K562 (cell line): ENCODE data around the gene SCLY. TPM values are rescaled to one million over a fixed set of nuclear protein-coding genes. Genes with fewer than 3 reads are reported as not detected.

Source experiments
- ATAC-seq: fragments of 200-7000 bp; cut with Tn5 transposase; 3 replicates; pipeline ENCODE4 v1.9.1; 2020; ENCODE audit warnings: moderate library complexity
- BruUV-seq: library from RNA; stranded (reverse); fragments of 400-500 nt; replicated peaks from 2 replicates; lab custom pipeline; 2021; lab: Mats Ljungman, UMichigan
- CTCF ChIA-PET: fragments of 300-600 bp; formaldehyde crosslinking; extraction: SDS; loops from one replicate; lab custom pipeline; 2021; ENCODE audit warnings: low intra/inter-chr PET ratio; lab: Yijun Ruan, JAX
- POLR2A ChIA-PET: fragments of 300-600, 350-650 bp; sonication (Branson Sonifier 250); formaldehyde crosslinking; extraction: SDS; loops from one replicate; lab custom pipeline; 2021; ENCODE audit warnings: antibody characterized with exemption, inconsistent platforms; lab: Yijun Ruan, JAX
- DNase-seq, 4 experiments: peaks; one replicate each; pipeline versions ENCODE4 v3.0.0 to v3.0.0-alpha.2; 2011 to 2018; ENCODE audit warnings: low spot score in 3 of 4, mixed read lengths in 3 of 4; ENCODE audit errors: extremely low read depth in 1 of 4
- FAIRE-seq: peaks from 2 replicates; lab custom pipeline; 2011; peaks lifted over from hg19 to GRCh38; lab: Jason Lieb, UNC
- H2AFZ ChIP-seq: 2 replicates; pipeline ENCODE4 v1.6.0; 2011; ENCODE audit warnings: low read depth, low read length, control low read depth, inconsistent platforms
- H3K27ac ChIP-seq: fragments of 200-600 bp; 3 replicates; pipeline ENCODE4 v1.8.0; 2011; ENCODE audit warnings: low read depth, mild to moderate bottlenecking, control low read depth, inconsistent platforms, low read length, moderate library complexity, mixed read lengths; ENCODE audit errors: extremely low read depth
- H3K27me3 ChIP-seq, 2 experiments: fragments of 300-600 bp in 1 of 2; 2 replicates in 1 of 2; 3 replicates in 1 of 2; pipeline versions ENCODE4 v1.6.0 to v1.8.0; 2011; ENCODE audit warnings: inconsistent platforms in 2 of 2, low read length in 2 of 2, mild to moderate bottlenecking in 1 of 2, mixed read lengths in 1 of 2, moderate library complexity in 1 of 2; ENCODE audit not compliant: control insufficient read depth in 2 of 2, insufficient read depth in 2 of 2
- H3K36me3 ChIP-seq: fragments of 300-600 bp; 3 replicates; pipeline ENCODE4 v1.8.0; 2011; ENCODE audit warnings: mild to moderate bottlenecking, low read length, inconsistent platforms; ENCODE audit not compliant: control insufficient read depth, insufficient read depth
- H3K4me1 ChIP-seq, 2 experiments: fragments of 200-600 bp in 1 of 2; replicated peaks in 1 of 2; 2 replicates in 1 of 2; 3 replicates in 1 of 2; pipeline versions ENCODE4 v1.5.1 to v1.8.0; 2011; ENCODE audit warnings: inconsistent platforms in 2 of 2, low read length in 2 of 2, mild to moderate bottlenecking in 1 of 2, mixed read lengths in 1 of 2, moderate library complexity in 1 of 2; ENCODE audit not compliant: control insufficient read depth in 2 of 2, insufficient read depth in 2 of 2
- H3K4me2 ChIP-seq: 2 replicates; pipeline ENCODE4 v1.6.1; 2011; ENCODE audit warnings: low read length, control low read depth, inconsistent platforms, mixed read lengths; ENCODE audit not compliant: insufficient read depth
- H3K4me3 ChIP-seq: fragments of 200-600 bp; sonication (generic), shearing (Covaris generic); 2 replicates; pipeline ENCODE4 v1.5.1; 2016; ENCODE audit warnings: control low read depth, inconsistent platforms
- H3K79me2 ChIP-seq: fragments of 200-600 bp; 3 replicates; pipeline ENCODE4 v1.8.0; 2011; ENCODE audit warnings: low read length, inconsistent platforms; ENCODE audit not compliant: control insufficient read depth, insufficient read depth
- H3K9ac ChIP-seq, 2 experiments: 2 replicates each; pipeline versions ENCODE4 v1.6.0 to v1.6.1; 2011; ENCODE audit warnings: low read depth in 2 of 2, low read length in 2 of 2, control low read depth in 1 of 2, inconsistent platforms in 1 of 2, mild to moderate bottlenecking in 1 of 2, mixed read lengths in 1 of 2; ENCODE audit not compliant: insufficient read depth in 1 of 2
- H3K9me1 ChIP-seq: one replicate; pipeline ENCODE4 v1.6.0; 2011; ENCODE audit warnings: inconsistent platforms, mild to moderate bottlenecking, low read length, moderate library complexity; ENCODE audit not compliant: control insufficient read depth, insufficient read depth
- H3K9me3 ChIP-seq: replicated peaks from 2 replicates; pipeline ENCODE4 v1.5.1; 2011; ENCODE audit warnings: low read depth, low read length, inconsistent platforms; ENCODE audit not compliant: control insufficient read depth, insufficient read depth
- H4K20me1 ChIP-seq: replicated peaks from 2 replicates; pipeline ENCODE4 v1.6.1; 2011; ENCODE audit warnings: low read length, inconsistent platforms, mixed read lengths; ENCODE audit not compliant: control insufficient read depth, insufficient read depth
- DPF2 ChIP-seq: fragments of 450-650 bp; IDR thresholded peaks from 2 replicates; pipeline ENCODE4 v1.6.1; 2016
- HSF4 ChIP-seq: fragments of 250-450 bp; sonication (Bioruptor Pico); IDR thresholded peaks from 2 replicates; pipeline ENCODE4 v2.1.2; 2022; ENCODE audit warnings: mild to moderate bottlenecking, moderate library complexity, borderline replicate concordance
- MCM2 ChIP-seq: fragments of 450-650 bp; IDR thresholded peaks from 2 replicates; pipeline ENCODE4 v1.6.1; 2017; ENCODE audit warnings: low read depth, mild to moderate bottlenecking
- NELFE ChIP-seq: IDR thresholded peaks from 2 replicates; pipeline ENCODE4 v1.6.1; 2011; ENCODE audit warnings: mild to moderate bottlenecking; ENCODE audit not compliant: insufficient read depth, insufficient read length
- SOX6 ChIP-seq: fragments of 450-650 bp; IDR thresholded peaks from 2 replicates; pipeline ENCODE4 v1.6.1; 2014; ENCODE audit warnings: mild to moderate bottlenecking
- TRIM24 ChIP-seq, 2 experiments: fragments of 450-650 bp; IDR thresholded peaks; 2 replicates each; pipeline ENCODE4 v1.6.1; 2016
- ZNF133 ChIP-seq: fragments of 250-450 bp; sonication (Bioruptor Pico); IDR thresholded peaks from 2 replicates; pipeline ENCODE4 v1.4.0; 2020; ENCODE audit warnings: mild to moderate bottlenecking
- ZNF384 ChIP-seq: IDR thresholded peaks from 2 replicates; pipeline ENCODE4 v1.6.1; 2012; ENCODE audit warnings: low read depth, low read length, improper control_type of control experiment
- WGBS: fragments of 100-300 bp; shearing (Covaris generic); methylation state at CpG from one replicate; pipeline ENCODE4 v1.1.6; 2016; ENCODE audit warnings: low coverage, mixed read lengths; ENCODE audit not compliant: insufficient coverage; ENCODE audit errors: missing lambda C conversion rate; 5-methylcytosine and 5-hydroxymethylcytosine counted together
- in situ Hi-C: fragments of 300-500 bp; cut with MboI; formaldehyde crosslinking; loops from 4 replicates; pipeline ENCODE4 v1.15.0; 2018; ENCODE audit warnings: inconsistent platforms, mixed read lengths
- intact Hi-C: fragments of 100-400 bp; cut with micrococcal nuclease; formaldehyde crosslinking; loops from 2 replicates; pipeline ENCODE4 v1.14.2; 2022
- polyA plus RNA-seq, 8 experiments: library from polyadenylated mRNA; depleted of rRNA in 4 of 8; stranded (reverse) in 5 of 8; unstranded in 3 of 8; fragments of >200 nt; fragmentation: Nextera tagmentation in 2 of 8; fragmentation: Illumina TruSeq in 1 of 8; extraction: Ambion mirVana in 2 of 8; extraction: Trizol in 1 of 8; gene quantifications; 2 replicates each; pipeline versions ENCODE4 v1.2.1 to v1.2.3, GENCODE V29; 2011 to 2014; ENCODE audit warnings: inconsistent platforms in 1 of 8, missing spikeins in 1 of 8
- total RNA-seq, 7 experiments: library from RNA; depleted of rRNA in 6 of 7; stranded (reverse); fragments of >200 nt in 6 of 7; fragmentation: Illumina TruSeq in 2 of 7; extraction: Trizol in 2 of 7; gene quantifications; 2 replicates each; pipeline versions ENCODE4 v1.2.1 to v1.2.3, GENCODE V29; 2011 to 2021; ENCODE audit warnings: low replicate concordance in 1 of 7
- TF ChIP-seq, protein P1 (sequence below), 2 experiments: fragments of 450-650 bp; IDR thresholded peaks; 2 replicates each; pipeline ENCODE4 v1.6.1; 2016
- TF ChIP-seq, protein P2 (sequence below): fragments of 250-450 bp; sonication (Bioruptor Pico); IDR thresholded peaks from 2 replicates; pipeline ENCODE4 v1.8.0; 2022; ENCODE audit warnings: moderate library complexity, mild to moderate bottlenecking, inconsistent platforms
- TF ChIP-seq, protein P3 (sequence below): fragments of 250-450 bp; sonication (Bioruptor Pico); IDR thresholded peaks from 2 replicates; pipeline ENCODE4 v1.4.0; 2020; ENCODE audit warnings: mild to moderate bottlenecking, moderate library complexity

The SCLY gene
- total and polyA plus RNA-seq, 9 of the 15 experiments (the other 6 are each of a cell fraction or from before 2014, with no cell fraction given): 2.6 to 32.2 (median 21.1) TPM

DNA sequence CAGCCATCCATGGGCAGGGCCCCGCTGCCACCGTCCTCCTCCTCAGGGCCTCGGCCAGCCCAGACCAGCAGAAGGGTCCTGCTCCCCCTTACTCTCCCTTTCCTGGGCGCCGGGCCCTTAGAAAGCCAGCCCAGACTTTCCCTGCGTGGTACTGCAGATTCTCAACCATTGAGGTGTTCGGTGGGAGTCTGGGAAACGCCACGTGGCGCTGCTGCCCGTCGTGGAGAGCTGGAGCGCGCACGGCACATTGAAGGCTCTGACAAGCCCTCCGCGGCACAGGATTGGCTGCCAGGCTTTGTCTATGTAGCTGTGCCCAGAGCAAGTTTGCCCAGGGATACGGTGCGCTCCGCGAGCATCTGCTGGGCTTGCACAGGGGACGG is 67.2 kb downstream of the SCLY start:
- H3K9me1 ChIP-seq: no peaks in the 10 kb centered on the region
- DNase-seq: no peak
- H3K36me3 ChIP-seq: no peaks in the 10 kb centered on the region
- H3K4me3 ChIP-seq: no peak overlapping the region
- H3K9me3 ChIP-seq: 0 out of 2 replicates have a peak, but pooled peaks cover 2% of the 10 kb centered on the region
- no peak overlapping the region for H3K27ac ChIP-seq
- FAIRE-seq: no peak
- peaks cover 5 to 50% of the 10 kb centered on the region in 2 experiments; a peak in 4 of 5 replicates for H3K27me3 ChIP-seq
- intact Hi-C loops: no loop called here
- no peaks in the 10 kb centered on the region for H3K79me2 ChIP-seq
- no peak overlapping the region for H2AFZ ChIP-seq
- no peak for ATAC-seq
- TF ChIP-seq ZNF133 (CRISPR knock-in tag): no peak
- TF ChIP-seq TRIM24 (IDR thresholded peaks at IDR 0.05): no peak
- TF ChIP-seq ZNF384: no peak
- TF ChIP-seq SOX6: no peak
- TF ChIP-seq, protein P1, sequence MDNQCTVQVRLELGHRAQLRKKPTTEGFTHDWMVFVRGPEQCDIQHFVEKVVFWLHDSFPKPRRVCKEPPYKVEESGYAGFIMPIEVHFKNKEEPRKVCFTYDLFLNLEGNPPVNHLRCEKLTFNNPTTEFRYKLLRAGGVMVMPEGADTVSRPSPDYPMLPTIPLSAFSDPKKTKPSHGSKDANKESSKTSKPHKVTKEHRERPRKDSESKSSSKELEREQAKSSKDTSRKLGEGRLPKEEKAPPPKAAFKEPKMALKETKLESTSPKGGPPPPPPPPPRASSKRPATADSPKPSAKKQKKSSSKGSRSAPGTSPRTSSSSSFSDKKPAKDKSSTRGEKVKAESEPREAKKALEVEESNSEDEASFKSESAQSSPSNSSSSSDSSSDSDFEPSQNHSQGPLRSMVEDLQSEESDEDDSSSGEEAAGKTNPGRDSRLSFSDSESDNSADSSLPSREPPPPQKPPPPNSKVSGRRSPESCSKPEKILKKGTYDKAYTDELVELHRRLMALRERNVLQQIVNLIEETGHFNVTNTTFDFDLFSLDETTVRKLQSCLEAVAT (IDR thresholded peaks at IDR 0.05): no peak
- no peak for TF ChIP-seq DPF2
- TF ChIP-seq HSF4 (CRISPR knock-in tag): no peak
- TF ChIP-seq, protein P2, sequence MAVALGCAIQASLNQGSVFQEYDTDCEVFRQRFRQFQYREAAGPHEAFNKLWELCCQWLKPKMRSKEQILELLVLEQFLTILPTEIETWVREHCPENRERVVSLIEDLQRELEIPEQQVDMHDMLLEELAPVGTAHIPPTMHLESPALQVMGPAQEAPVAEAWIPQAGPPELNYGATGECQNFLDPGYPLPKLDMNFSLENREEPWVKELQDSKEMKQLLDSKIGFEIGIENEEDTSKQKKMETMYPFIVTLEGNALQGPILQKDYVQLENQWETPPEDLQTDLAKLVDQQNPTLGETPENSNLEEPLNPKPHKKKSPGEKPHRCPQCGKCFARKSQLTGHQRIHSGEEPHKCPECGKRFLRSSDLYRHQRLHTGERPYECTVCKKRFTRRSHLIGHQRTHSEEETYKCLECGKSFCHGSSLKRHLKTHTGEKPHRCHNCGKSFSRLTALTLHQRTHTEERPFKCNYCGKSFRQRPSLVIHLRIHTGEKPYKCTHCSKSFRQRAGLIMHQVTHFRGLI: no peak
- no peak for TF ChIP-seq NELFE
- TF ChIP-seq MCM2: no peak
- TF ChIP-seq, protein P3, sequence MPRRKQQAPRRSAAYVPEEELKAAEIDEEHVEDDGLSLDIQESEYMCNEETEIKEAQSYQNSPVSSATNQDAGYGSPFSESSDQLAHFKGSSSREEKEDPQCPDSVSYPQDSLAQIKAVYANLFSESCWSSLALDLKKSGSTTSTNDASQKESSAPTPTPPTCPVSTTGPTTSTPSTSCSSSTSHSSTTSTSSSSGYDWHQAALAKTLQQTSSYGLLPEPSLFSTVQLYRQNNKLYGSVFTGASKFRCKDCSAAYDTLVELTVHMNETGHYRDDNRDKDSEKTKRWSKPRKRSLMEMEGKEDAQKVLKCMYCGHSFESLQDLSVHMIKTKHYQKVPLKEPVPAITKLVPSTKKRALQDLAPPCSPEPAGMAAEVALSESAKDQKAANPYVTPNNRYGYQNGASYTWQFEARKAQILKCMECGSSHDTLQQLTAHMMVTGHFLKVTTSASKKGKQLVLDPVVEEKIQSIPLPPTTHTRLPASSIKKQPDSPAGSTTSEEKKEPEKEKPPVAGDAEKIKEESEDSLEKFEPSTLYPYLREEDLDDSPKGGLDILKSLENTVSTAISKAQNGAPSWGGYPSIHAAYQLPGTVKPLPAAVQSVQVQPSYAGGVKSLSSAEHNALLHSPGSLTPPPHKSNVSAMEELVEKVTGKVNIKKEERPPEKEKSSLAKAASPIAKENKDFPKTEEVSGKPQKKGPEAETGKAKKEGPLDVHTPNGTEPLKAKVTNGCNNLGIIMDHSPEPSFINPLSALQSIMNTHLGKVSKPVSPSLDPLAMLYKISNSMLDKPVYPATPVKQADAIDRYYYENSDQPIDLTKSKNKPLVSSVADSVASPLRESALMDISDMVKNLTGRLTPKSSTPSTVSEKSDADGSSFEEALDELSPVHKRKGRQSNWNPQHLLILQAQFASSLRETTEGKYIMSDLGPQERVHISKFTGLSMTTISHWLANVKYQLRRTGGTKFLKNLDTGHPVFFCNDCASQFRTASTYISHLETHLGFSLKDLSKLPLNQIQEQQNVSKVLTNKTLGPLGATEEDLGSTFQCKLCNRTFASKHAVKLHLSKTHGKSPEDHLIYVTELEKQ (CRISPR knock-in tag): no peak
- ChIA-PET POLR2A (no interaction called here), CTCF (no interaction called here)
- peaks cover 0 to 58% of the 10 kb centered on the region in 2 experiments; a peak in 3 of 5 replicates for H3K4me1 ChIP-seq
- no TSS peak for BruUV-seq
- no peak overlapping the region for H3K4me2 ChIP-seq
- no peak overlapping the region for H3K9ac ChIP-seq
- WGBS: 71% methylated on average over 8 of the region's 22 CpGs
- H4K20me1 ChIP-seq: no peaks in the 10 kb centered on the region
- in situ Hi-C loops: no loop called here
